ENCODE measurements around the gene DLGAP5.

The DLGAP5 gene

GRCh38 chr14:55153951-55154350 lies 37.4 kb downstream of the DLGAP5 start:
- Histone ChIP-seq H3K36me3 (ENCODE audit: control insufficient read depth, low read length) (peaks cover 82% of the 10 kb centered on the region), H3K9me3 (ENCODE audit: control insufficient read depth, insufficient read depth, low read length) (no peaks in the 10 kb centered on the region)
- TF ChIP-seq CTCF (IDR thresholded peaks at IDR 0.05; ENCODE audit: low read depth, low read length, poor library complexity, severe bottlenecking) (no peak), EZH2phosphoT487 (IDR thresholded peaks at IDR 0.05; ENCODE audit: borderline replicate concordance, low read length) (no peak)

GRCh38 chr14:55152052-55152753 lies 39.2 kb downstream of the DLGAP5 start:
- no peak for TF ChIP-seq EZH2phosphoT487 (IDR thresholded peaks at IDR 0.05; ENCODE audit: borderline replicate concordance, low read length)
- TF ChIP-seq CTCF (IDR thresholded peaks at IDR 0.05; ENCODE audit: low read depth, low read length, poor library complexity, severe bottlenecking) = no peak
- H3K4me3 ChIP-seq (ENCODE audit: low read length) = no peak overlapping the region
- no peaks in the 10 kb centered on the region for H3K79me2 ChIP-seq (ENCODE audit: control insufficient read depth, low read length)
- H3K36me3 ChIP-seq (ENCODE audit: control insufficient read depth, low read length) = peaks cover 85% of the 10 kb centered on the region
- no peaks in the 10 kb centered on the region for H3K9me3 ChIP-seq (ENCODE audit: control insufficient read depth, insufficient read depth, low read length)
- no peak overlapping the region for H3K4me2 ChIP-seq (ENCODE audit: low read length)
- no peaks in the 10 kb centered on the region for H3K9me2 ChIP-seq (replicated peaks; ENCODE audit: control insufficient read depth, low read length)
- no peak overlapping the region for H3K27ac ChIP-seq (ENCODE audit: low read depth, low read length)
- no peaks in the 10 kb centered on the region for H4K20me1 ChIP-seq (ENCODE audit: control insufficient read depth, insufficient read depth, low read depth, low read length)
- H3F3A ChIP-seq (ENCODE audit: control insufficient read depth, insufficient read depth) = no peaks in the 10 kb centered on the region
- no peaks in the 10 kb centered on the region for H3K27me3 ChIP-seq (ENCODE audit: control insufficient read depth, low read length)
- no peaks in the 10 kb centered on the region for H3K4me1 ChIP-seq (ENCODE audit: control insufficient read depth, low read length)

More at GRCh38 chr14:55153951-55154350, 37.4 kb downstream of the DLGAP5 start:
- Histone ChIP-seq H3K27me3 (ENCODE audit: control insufficient read depth, low read length) (no peaks in the 10 kb centered on the region), H3K9me2 (replicated peaks; ENCODE audit: control insufficient read depth, low read length) (no peaks in the 10 kb centered on the region), H3K79me2 (ENCODE audit: control insufficient read depth, low read length) (no peaks in the 10 kb centered on the region), H3K4me3 (ENCODE audit: low read length) (no peak overlapping the region), H3K4me1 (ENCODE audit: control insufficient read depth, low read length) (no peaks in the 10 kb centered on the region), H3K4me2 (ENCODE audit: low read length) (no peak overlapping the region), H3K27ac (ENCODE audit: low read depth, low read length) (no peak overlapping the region), H3F3A (ENCODE audit: control insufficient read depth, insufficient read depth) (no peaks in the 10 kb centered on the region), H4K20me1 (ENCODE audit: control insufficient read depth, insufficient read depth, low read depth, low read length) (no peaks in the 10 kb centered on the region)

- Histone ChIP-seq H3K4me2 (ENCODE audit: low read length) (no peak overlapping the region), H4K20me1 (ENCODE audit: control insufficient read depth, insufficient read depth, low read depth, low read length) (no peaks in the 10 kb centered on the region), H3K79me2 (ENCODE audit: control insufficient read depth, low read length) (no peaks in the 10 kb centered on the region), H3K4me1 (ENCODE audit: control insufficient read depth, low read length) (no peaks in the 10 kb centered on the region), H3K4me3 (ENCODE audit: low read length) (no peak overlapping the region), H3F3A (ENCODE audit: control insufficient read depth, insufficient read depth) (no peaks in the 10 kb centered on the region), H3K9me3 (ENCODE audit: control insufficient read depth, insufficient read depth, low read length) (no peaks in the 10 kb centered on the region), H3K9me2 (replicated peaks; ENCODE audit: control insufficient read depth, low read length) (no peaks in the 10 kb centered on the region), H3K27ac (ENCODE audit: low read depth, low read length) (no peak overlapping the region), H3K36me3 (ENCODE audit: control insufficient read depth, low read length) (peaks cover 85% of the 10 kb centered on the region), H3K27me3 (ENCODE audit: control insufficient read depth, low read length) (no peaks in the 10 kb centered on the region)
- no peak for TF ChIP-seq EZH2phosphoT487 (IDR thresholded peaks at IDR 0.05; ENCODE audit: borderline replicate concordance, low read length)
- TF ChIP-seq CTCF (IDR thresholded peaks at IDR 0.05; ENCODE audit: low read depth, low read length, poor library complexity, severe bottlenecking) = no peak
Measured at GRCh38 chr14:55151601-55152000, 39.8 kb downstream of the DLGAP5 start.
